Fibroblast of villous mesenchyme (primary cell): ENCODE data around the gene SMARCC2. TPM values are rescaled to one million over a fixed set of nuclear protein-coding genes. Genes with fewer than 3 reads are reported as not detected.
A peak's percentile ranks its signal among the peaks of the same experiment; 100 is the strongest.

ENCODE experiments used
- DNase-seq: peaks from one replicate; pipeline ENCODE4 v3.0.0-alpha.2; 2010; ENCODE audit warnings: low read depth
- H3K4me3 ChIP-seq: 2 replicates; pipeline ENCODE4 v1.5.1; 2011; ENCODE audit warnings: low read depth, mild to moderate bottlenecking, low read length
- total RNA-seq: library from RNA; depleted of rRNA; stranded (reverse); fragments of >200 nt; gene quantifications from 2 replicates; pipeline ENCODE4 v1.2.3, GENCODE V29; 2012
- TF ChIP-seq, protein P1 (sequence below): IDR thresholded peaks from 2 replicates; pipeline ENCODE4 v1.5.1; 2012; ENCODE audit warnings: low read depth, mild to moderate bottlenecking, low read length; ENCODE audit not compliant: insufficient read depth

The SMARCC2 gene
- total RNA-seq, 1 donor: 67.8 TPM

DNA sequence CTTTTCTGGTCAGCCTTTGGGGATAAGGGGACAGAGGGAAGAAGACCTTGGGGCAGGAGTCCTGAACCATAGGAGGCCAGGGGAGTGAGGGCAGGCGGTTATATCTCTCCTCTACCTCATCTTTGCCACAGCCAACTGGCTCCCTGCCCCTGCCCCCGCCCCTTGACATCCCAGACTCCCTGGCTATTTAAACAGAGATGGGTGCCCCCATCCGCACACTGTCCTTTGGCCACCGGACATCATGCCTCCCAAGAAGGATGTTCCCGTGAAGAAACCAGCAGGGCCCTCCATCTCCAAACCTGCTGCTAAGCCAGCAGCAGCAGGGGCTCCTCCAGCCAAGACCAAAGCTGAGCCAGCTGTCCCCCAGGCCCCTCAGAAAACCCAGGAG, 35.6 kb downstream of the SMARCC2 start:
- DNase-seq: no peak
- H3K4me3 ChIP-seq: no peak overlapping the region

DNA sequence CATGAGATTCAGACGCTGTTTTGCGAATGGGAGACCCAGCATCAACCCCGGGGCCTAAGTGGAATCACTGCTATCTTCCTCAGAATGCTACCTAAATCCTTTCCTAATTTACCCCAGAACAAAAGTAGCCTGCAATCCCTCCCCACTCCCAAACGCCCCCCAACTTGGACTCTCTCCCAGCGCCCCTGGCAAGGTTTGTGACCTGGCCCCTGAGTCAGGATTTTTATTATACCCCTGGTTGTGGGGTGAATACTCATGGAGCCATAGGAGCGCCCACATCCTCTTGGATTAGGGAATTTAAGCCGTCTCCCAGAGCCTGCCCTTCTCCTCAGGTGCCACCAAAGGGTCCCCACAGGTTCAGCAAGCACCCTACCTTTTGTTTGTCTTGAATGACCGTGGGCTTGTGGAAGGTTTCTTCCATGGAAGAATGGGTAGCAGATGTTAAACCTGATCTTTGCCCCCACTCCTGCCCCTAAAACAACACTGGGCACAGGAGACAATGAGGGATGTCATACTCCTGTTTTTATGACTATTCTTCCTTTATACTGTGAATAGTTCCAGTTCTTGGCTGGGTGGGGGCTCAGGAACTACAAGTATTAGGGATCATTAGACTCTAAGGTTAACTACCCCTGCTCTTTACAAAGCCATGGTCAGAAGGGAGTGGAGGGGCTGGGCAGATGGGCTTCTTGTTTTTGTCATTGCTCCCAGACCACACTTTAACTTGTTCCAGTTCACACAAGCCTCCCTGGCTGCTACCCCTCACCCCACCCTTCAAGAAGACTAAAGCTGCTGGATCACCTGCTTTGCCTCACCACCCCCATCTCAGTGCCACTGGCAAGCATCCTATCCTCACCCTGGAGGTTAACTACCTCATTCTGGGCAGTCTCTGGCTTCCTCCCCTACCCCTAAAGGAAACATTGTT, 36.3 kb downstream of the SMARCC2 start:
- peak overlapping the region; percentile 80 for H3K4me3 ChIP-seq
- no peak for DNase-seq
- TF ChIP-seq, protein P1, sequence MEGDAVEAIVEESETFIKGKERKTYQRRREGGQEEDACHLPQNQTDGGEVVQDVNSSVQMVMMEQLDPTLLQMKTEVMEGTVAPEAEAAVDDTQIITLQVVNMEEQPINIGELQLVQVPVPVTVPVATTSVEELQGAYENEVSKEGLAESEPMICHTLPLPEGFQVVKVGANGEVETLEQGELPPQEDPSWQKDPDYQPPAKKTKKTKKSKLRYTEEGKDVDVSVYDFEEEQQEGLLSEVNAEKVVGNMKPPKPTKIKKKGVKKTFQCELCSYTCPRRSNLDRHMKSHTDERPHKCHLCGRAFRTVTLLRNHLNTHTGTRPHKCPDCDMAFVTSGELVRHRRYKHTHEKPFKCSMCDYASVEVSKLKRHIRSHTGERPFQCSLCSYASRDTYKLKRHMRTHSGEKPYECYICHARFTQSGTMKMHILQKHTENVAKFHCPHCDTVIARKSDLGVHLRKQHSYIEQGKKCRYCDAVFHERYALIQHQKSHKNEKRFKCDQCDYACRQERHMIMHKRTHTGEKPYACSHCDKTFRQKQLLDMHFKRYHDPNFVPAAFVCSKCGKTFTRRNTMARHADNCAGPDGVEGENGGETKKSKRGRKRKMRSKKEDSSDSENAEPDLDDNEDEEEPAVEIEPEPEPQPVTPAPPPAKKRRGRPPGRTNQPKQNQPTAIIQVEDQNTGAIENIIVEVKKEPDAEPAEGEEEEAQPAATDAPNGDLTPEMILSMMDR: no peak

More for the DNA sequence above, 35.6 kb downstream of the SMARCC2 start:
- TF ChIP-seq, protein P1: no peak

DNA sequence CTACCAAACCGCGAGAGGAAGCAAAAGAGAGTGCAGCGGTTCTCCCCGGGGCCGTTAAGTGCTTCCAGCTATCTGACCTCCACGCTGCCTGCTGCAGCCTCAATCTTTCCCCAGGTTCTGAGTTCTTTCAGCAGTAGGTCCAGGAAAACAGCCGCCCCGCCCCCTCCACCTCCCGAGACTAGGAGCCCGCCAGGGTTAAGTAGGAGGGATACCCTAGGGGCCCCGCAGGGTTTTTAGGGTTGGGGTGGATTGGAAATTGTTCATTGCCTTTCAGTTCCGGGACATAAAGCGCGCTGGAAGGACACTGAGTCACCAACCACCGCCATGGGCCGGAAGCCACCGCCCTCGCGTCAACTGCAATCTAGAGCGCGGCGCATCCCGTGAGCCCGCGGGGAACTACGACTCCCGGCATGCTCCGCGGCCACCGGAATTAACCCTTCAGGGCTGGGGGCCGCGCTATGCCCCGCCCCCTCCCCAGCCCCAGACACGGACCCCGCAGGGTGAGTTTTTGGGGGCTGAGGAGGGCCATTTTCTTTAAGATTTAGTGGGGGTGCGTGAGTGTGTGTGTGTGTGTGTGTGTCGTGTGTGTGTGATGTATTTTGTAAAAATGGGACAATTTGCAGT, 37.0 kb downstream of the SMARCC2 start, which contains the start of gene MYL6B:
TSS of gene MYL6B (plus strand) at position 456 of the 624 bp plus-strand sequence. CDS start 1,332 bp downstream, outside the sequence.
- H3K4me3 ChIP-seq: peak within 1 kb of the TSS; percentile 80
- TF ChIP-seq, protein P1: no peak
- peak; percentile 91 for DNase-seq

DNA sequence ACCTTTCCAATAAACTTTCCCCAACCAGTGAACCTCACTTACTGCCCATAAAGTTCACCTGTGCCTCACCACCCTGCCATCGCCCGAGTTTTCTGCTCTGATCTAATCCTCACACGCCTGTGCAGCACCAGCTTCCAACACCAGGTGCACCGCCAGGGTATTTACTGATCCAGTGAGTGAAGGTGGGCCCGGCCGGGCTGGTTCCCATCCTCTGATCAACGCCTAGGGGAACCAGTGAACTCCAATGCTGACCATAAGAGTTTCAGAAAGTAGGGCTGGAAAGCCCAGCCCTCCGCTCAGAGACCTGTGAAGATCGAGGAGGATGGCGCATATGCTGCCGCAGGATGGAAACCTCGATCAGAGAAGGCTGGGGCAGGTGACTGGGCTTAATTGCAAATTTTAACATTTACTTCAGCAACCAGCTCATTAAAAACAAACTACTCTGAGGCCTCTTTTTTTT, 37.6 kb downstream of the SMARCC2 start:
- H3K4me3 ChIP-seq: peak overlapping the region; percentile 80
- DNase-seq: no peak
- TF ChIP-seq, protein P1: peak; percentile 48

DNA sequence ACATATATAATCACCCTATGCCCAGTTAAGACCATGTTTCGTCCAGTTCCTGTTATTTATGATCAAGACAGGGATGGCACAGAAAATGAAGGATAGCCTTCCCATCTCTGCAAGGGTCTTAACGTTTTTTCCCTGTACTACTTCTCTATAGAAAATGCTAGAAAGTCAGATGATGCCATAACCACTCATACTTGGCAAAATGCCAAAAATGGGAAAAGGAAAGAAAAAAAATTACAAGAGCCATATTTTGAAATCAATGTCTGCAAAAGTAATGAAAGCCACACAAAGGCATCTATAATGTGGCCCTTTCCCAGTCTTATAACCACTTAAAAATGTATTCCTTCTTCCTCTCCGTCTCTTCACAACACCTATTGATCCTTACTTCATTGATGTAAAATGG, 38.7 kb downstream of the SMARCC2 start:
- TF ChIP-seq, protein P1: no peak
- H3K4me3 ChIP-seq: no peak overlapping the region
- peak; percentile 47 for DNase-seq

DNA sequence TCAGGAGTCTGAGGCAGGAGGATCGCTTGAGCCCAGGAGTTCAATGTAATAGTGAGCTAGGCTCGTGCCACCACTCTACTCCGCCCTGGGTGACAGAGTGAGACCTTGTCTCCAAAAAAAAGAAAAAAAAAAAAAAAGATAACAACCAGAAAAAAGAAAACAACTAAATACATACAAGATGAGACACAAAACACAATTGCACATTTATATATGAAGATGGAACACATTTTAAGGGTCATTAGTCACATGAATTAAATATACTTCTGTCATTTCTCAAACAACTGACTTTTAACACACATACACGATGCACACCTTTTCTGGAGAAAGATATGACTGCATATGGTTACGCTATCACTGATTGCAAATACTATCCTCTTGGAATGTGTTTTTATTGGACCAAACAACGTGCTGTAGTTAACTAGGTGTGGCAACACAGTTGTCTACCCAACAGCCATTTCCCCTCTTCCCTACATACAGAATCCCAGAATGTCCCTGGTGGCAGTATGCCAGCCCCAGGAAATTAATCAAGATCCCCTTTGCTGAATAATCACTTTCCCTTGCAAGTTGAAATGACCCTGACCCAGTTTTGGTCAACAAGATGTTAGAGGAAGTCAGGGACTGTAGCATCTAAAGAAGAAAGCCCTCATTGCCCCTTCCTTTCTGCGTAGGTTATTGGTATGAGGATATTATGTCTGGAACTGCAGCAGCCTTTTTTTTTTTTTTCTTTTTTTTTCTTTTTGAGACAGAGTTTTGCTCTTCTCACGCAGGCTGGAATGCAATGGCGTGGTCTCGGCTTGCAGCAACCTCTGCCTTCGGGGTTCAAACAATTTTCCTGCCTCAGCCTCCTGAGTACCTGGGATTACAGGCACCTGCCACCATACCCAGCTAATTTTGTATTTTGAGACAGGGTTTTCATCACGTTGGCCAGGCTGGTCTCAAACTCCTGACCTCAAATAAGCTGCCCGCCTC, 42.5 kb downstream of the SMARCC2 start:
- TF ChIP-seq, protein P1: no peak
- DNase-seq: peak; percentile 36
- H3K4me3 ChIP-seq: no peak overlapping the region
